Mesenteric fat pad (tissue), 1 donor: Measurements from ENCODE around the gene FAM117B. TPM values are rescaled to one million over a fixed set of nuclear protein-coding genes. Genes with fewer than 3 reads are reported as not detected.
"Not testable (repeated sequence)": the region's sequence is repeated elsewhere in the genome, so short reads cannot be mapped to it uniquely, and the experiment has no call there.

Source experiments
- DNase-seq: peaks from one replicate; pipeline ENCODE4 v3.0.0-alpha.2; 2020; ENCODE audit warnings: low spot score
- total RNA-seq: library from RNA; stranded (reverse); fragmentation: NEBNext Ultra II Directional; extraction: Animal tissue kit (Norgen Biotek cat#: 25700); gene quantifications from one replicate; pipeline ENCODE4 v1.2.1, GENCODE V29; 2021
- donor health status: DM: yes; HTN: yes; CAD: no.

FAM117B gene
- total RNA-seq, 1 donor from 2014 or later: 3.3 TPM

DNA sequence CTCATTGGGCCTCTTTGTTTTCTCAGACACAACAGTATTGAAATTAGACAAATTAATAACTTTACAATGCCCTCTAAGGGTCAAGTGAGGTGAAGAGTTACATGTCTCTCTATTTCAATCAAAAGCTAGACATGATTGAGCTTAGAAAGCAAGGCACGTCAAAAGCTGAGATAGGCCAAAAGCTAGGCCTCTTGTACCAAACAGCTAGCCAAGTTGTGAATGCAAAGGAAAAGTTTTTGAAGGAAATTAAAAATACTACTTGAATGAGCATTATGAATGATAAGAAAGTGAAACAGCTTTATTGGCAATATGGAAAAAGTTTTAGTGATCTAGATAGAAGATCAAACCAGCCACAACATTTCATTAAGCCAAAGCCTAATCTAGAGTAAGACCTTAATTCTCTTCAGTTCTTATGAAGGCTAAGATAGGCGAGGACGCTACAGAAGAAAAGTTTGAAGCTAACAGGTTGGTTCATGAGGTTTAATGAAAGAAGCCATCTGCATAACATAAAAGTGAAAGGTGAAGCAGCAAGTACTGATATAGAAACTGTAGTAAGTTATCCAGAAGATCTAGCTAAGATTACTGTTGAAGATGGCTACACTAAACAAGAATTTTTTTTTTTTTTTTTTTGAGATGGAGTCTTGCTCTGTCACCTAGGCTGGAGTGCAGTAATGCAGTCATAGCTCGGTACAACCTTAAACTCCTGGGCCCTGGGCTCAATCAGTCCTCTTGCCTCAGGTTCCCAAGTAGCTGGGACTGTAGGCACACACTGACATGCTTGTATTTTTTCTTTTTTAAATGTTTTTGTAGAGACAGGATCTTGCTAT, 65.5 kb downstream of the FAM117B start:
- no peak for DNase-seq

DNA sequence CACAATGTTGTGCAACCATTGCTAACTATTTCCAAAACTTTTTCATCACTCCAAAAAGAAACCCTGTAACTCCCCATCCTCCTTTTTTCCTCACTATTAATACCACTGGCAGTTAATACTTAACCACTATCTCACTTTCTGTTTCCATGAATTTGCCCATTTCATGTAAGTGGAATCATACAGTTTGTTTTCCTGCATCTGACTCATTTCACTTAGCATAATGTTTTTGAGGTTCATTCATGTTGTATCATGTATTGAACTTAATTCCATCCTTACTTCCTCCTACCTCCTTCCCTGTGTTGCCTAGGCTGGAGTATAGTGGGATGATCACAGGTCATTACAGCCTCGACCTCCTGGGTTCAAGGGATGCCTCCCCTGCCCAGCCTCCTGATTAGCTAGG, 68.3 kb downstream of the FAM117B start:
- DNase-seq: no peak

DNA sequence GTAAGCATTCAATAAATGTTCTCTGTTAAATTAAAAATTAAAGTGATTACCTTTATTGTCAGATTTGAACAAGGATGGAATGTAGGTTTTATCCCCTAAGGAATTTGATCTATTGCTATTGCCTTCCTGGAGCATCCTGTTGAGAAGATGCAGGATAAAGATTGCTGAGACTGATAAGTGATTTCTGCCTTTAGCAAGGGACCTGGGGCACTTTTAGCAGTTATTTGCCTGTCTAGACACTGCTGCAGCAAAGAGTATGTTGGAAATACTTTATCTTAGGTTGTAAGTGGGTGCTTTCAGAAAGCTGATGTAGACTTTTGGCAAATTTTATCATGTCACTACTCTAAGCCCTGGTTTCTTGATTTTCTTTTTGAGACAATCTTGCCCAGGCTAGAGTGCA, 69.5 kb downstream of the FAM117B start:
- DNase-seq: no peak

DNA sequence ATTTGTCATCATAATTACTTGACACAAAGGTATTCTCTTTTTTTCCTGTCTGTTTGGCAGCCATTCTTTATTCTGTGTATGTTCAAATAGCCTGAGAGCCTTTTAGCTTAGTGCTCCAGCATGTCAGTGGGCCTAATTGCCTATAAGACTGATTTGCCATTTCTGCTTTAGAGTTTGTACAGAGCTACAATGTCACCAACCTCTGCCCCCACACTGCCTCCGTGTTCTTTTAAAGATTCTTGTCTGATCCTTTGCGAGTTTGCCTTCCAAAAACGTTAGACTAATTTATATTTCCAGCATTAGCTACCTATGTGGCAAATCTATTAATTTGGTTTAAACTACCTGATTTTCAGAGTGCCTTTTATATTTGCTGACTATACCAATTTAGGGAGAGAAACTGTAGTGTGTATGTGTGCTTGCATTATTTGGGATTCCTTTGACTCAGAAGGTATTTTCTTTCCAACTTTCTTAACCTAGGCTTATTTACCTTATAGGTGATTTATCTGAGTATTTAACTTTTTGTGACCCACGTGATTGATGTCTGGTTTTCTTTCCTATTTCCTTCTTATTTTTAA, 70.8 kb downstream of the FAM117B start:
- DNase-seq: no peak

DNA sequence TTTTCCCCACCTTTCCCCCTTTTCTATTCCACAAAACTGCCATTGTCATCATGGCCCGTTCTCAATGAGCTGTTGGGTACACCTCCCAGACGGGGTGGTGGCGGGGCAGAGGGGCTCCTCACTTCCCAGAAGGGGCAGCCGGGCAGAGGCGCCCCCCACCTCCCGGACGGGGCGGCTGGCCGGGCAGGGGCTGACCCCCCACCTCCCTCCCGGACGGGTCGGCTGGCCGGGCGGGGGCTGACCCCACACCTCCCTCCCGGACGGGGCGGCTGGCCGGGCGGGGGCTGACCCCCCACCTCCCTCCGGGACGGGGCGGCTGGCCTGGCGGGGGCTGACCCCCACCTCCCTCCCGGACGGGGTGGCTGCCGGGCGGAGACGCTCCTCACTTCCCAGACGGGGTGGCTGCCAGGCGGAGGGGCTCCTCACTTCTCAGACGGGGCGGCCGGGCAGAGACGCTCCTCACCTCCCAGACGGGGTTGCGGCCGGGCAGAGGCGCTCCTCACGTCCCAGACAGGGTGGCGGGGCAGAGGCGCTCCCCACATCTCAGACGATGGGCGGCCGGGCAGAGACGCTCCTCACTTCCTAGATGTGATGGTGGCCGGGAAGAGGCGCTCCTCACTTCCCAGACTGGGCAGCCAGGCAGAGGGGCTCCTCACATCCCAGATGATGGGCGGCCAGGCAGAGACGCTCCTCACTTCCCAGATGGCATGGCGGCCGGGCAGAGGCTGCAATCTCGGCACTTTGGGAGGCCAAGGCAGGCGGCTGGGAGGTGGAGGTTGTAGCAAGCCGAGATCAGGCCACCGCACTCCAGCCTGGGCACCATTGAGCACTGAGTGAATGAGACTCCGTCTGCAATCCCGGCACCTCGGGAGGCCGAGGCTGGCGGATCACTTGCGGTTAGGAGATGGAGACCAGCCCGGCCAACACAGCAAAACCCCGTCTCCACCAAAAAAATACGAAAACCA, 80.5 kb downstream of the FAM117B start:
- not testable (repeated sequence) for DNase-seq

DNA sequence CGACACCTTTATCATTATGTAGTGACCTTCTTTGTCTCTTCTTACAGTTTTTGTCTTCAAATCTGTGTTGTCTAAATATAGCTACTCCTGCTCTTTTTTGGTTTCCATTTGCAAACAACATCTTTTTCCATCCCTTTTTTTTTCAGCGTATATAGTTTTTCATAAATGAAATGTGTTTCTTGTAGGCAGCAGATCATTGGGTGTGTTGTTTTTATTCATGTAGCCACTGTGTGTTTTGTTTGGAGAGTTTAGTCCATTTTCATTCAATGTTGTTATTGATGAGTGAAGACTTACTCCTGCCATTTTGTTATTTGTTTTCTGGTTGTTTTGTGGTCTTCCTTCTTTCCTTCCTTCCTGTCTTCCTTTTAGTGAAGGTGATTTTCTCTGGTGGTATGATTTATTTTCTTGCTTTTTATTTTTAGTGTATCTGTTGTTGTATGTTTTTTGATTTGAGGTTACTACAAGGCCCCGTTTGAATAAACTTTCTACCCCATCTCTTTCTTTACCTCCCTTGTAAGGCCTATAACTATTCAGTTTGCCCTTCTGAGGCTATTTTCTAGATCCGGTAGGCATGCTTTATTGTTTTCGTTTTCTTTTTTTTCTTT, 81.4 kb downstream of the FAM117B start:
- no peak for DNase-seq

DNA sequence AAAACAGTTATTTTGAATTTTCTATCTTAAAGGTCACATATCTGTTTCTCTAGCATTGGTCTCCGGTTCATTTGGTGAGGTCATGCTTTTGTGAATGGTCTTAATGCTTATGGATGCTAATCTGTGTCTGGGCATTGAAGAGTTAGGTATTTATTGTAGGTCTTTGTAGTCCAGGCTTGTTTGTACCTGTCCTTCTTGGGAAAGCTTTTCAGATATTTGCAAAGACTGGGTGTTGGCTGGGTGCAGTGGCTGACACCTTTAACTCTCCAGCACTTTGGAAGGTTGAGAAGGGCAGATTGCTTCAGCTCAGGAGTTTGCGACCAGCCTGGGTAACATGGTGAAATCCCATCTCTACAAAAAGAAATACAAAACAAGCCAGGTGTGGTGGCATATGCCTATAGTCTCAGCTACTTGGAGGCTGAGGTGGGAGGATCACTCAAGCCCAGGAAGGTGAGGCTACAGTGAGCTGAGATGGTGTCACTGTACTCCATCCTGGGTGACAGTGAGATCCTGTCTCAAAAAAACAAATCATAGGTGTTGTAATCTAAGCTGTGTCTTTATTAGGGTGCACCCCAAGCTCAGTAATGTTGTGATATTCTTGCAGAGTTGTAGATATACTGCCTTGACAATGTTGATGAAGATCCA, 82.3 kb downstream of the FAM117B start:
- DNase-seq: no peak

DNA sequence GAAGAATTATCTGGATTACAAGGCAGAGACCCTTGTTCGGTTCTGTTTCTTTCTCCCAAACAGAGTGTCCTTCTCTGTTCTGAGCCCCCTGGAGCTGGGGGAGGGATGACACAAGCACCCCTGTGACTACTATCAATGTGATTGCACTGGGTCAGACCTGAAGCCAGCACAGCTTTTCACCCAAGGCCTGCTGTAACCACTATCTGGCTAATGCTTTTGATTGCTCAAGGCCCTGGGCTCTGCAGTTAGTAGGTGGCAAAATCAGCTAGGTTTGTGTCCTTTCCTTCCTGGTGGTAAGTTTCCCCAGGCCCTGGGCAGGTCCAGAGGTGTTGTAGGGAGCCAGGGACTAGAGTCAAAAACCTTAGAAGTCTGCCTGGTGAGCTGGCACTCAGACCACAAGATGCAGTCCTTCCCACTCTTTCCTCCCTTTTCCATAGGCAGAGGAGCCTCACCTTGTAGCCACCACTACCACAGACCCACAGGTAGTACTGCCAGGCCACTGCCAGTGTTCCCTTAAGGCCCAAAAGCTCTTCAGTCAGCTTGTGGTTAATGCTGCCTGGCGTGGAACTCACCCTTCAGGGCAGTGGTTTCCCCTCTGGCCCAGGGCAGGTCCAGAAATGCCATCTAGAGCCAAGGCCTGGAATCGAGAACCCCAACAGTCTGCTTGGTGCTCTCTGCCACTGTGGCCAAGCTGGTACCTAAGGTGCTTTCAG, 83.0 kb downstream of the FAM117B start:
- DNase-seq: no peak

DNA sequence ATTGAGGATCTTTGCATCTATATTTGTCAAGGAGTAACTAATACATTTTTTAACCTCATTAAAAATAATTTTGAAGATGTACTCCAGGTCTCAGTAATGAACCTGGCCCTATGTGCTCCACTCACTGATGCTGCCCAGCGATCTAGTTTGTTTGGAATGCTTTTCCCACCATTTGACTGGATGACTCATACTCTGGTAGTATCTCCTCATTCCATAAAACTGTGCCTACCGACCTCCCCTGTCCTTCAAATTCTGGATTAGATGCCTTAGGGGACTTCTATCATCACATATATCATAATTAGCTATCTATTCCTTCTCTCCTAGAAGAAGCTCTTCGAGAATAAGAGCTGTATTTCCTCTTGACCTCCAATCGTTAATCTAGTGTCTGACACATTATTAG, 83.8 kb downstream of the FAM117B start:
- no peak for DNase-seq

DNA sequence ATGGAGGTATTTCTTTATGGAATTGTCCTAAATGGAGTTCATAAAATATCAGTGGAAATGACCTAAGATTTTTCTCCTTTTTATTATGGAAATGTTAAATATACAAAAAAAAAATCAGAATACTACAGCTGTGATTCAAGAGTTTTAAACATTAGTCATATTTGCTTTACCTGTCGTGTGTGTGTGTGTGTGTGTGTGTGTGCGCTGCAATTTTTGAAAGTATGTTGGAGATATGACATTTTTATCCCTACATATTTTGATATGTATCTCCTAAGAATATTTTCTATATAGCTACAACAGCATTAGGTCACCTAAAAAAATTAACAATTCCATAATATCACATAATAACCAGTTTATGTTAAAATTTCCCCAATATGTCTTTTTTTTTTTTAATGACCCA, 85.5 kb downstream of the FAM117B start:
- DNase-seq: no peak

DNA sequence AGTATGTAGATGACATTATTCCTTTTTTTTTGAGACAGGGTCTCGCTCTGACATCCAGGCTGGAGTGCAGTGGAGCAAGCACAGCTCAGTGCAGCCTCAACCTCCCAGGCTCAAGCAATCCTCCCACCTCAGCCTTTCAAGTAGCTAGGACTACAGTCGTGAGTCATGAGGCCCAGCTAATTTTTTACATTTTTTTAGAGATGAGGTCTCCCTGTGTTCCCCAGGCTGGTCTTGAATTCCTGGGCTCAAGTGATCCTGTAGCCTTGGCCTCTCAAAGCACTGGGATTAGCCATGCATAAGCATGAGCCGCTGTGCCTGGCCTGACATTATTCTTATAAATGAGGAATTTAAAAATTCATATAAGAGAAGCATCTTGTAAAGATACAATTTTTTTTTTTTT, 86.9 kb downstream of the FAM117B start:
- DNase-seq: no peak

DNA sequence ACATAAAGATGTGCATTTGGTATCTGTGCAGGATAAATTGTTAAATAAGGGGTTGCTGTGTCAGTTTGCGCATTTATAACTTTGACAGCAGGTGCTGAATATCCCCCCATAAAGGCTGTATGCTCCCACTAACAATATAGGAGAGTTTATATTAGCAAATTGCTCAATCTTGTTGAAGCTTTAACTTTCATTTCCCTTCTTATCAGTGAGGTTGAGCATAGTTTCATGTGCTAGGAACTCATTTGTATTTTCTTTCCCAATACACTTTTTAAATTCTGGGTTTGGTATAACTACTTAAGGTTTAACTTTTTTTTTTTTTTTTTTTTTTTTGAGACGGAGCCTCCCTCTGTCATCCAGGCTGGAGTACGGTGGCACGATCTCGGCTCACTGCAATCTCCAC, 89.0 kb downstream of the FAM117B start:
- DNase-seq: no peak

DNA sequence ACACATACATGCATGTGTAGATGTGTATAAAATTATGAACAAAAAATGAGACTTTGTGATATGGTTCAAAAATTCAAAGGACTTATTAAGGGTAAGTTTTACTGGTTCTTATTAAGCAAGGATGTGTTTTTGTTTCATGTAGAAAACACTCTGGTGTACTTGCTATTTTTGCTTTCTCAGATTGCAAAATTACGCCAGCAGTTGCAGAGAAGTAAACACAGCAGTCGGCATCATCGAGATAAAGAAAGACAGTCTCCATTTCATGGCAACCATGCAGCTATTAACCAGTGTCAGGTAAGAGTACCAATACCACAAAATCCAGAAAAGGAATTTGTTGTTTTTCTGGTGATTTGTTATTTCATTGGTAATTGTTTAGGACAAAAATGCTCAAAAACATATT, 91.3 kb downstream of the FAM117B start:
- no peak for DNase-seq

DNA sequence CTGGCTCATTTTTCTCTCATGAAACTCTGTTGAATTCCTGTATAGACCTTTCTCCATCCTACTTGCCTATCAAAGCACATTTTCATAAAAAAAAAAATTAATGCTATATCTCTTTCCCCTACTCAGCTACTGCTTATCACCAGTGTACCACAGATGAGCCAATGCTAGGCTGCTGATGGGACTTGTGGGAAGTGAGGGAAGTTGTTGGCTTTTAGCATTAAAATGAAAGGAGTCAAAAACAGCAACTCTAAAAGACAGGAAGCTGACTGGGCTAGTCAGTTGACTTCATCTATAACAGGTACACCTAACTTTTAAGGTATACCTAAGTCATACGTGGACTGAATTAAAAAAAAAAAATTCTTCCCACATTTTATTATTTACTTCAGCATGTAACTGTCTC, 102.1 kb downstream of the FAM117B start:
- DNase-seq: no peak

DNA sequence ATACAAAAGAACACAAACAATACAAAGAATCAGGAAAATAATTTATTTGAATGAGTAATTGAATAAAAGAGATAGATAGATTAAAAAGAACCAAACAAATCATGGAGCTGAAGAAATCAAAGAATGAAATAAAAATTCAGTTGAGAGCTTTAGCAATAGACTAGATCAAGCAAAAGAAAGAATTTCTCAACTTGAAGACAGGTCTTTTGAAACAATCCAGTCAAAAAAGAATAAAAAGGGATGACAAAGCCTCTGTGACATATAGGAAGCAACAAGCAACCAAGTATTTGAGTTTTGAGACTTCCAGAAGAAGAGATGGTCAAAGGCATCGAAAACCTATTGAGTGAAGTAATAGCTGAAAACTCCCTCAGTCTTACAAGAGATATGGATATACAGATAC, 108.8 kb downstream of the FAM117B start:
- DNase-seq: no peak

DNA sequence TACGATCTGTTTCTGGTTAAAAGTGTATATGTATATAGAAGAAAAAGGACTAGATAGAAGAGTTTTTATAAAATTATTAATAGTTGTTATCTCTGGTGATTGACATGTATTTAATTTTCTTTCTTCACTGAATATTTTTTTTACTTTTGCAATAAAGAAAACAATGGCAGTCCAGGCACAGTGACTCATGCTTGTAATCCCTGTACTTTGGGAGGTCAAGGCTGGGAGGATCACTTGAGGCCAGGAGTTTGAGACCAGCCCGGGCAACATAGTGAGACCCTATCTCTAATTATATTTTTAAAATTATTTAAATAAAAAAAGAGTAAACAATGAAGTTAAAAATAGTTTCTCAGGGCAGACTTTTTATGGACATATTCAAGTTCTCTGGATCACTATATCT, 114.7 kb downstream of the FAM117B start:
- no peak for DNase-seq

DNA sequence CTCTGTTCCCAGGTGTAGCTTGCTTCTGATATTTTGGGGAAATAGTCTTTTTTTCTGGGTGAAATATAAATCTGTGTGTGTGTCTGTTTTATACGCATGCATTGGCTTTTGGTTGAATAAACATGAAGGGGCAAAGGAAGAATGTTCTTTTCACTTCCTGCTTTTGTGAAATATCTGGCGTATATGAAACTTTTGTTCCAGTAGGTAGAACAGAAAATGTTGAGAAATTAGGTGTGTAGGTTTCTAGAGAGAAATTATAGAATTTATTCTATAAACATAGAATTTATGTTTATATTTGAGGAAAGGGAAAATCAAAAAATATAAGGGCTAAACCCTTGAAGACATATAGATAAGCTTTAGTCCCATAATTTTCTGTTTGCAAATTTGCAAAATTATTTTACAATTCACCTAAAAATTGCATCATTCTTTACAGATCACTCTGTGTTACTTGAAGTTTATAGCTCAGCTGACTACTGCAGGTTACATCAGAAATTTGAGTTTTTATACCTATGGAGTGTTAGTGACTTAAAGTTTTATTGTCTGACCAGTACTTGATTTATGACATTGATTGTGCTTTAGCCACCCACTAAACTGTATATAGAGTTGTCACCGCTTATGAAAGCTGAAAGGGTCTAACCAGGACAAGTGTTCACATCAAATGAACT, 116.1 kb downstream of the FAM117B start:
- DNase-seq: no peak

DNA sequence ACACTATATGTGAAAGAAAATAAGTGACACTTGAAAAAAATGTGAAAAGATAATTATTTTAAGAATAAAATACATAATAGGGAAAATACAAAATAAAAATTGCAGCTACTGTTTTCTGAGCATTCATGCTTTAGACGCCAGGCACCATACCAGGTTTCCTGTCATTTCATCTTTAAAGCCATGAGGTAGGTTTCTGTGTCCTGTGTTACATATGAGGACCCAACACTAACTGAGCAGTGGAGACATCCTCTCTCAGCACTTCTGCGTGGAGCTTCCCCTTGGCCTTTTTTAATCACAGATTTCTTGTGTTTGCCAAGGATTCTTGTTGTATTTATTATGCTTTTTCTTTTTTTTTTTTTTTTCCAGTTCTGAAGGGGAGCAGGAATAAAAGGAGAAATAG, 117.3 kb downstream of the FAM117B start:
- no peak for DNase-seq

DNA sequence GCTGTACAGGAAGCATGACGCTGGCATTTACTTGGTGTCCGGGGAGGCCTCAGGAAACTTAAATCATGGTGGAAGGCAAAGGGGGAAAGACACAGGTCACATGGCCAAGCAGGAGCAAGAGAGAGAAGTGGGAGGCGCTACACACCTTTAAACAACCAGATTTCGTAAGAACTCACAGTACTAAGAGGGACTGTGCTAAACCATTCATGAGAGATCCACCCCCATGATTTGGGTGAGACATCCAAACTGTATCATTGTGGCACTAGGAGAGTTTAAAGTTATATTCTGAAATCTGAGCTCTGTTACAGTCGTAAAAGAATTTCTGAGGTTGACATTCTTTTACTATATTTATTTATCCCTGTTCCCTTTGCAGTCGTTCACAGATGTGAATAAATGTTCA, 120.2 kb downstream of the FAM117B start:
- no peak for DNase-seq

DNA sequence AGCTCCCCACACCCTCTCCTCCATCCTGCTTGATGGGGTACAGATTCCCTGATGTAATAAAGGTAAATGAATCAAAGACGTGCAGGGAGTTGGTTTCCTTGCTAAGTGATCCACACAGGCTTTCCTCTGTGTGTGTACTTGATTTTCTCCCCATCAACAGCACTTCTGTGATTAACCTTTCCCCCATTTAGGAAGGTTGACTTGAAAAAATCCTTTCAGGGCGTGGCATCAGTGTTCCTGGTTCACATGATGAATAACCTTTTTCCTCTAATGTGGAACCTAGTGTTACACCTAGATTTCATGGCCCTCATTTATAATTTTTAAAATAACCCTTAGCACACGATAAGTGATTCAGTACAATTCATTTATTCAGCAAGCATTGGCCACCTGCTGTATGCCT, 121.8 kb downstream of the FAM117B start:
- DNase-seq: no peak
